GM12878 (cell line): ENCODE results near the gene POU2F1.
"Not testable (repeated sequence)": the region's sequence is repeated elsewhere in the genome, so short reads cannot be mapped to it uniquely, and the experiment has no call there.

Experiments used
- BRCA1 ChIP-seq: IDR thresholded peaks from 2 replicates; pipeline ENCODE4 v1.6.1; 2011; ENCODE audit warnings: low read depth, low read length, improper control_type of control experiment
- EZH2 ChIP-seq: IDR thresholded peaks from 2 replicates; pipeline ENCODE4 v1.6.1; 2012; ENCODE audit warnings: low read depth, mild to moderate bottlenecking, control low read depth, inconsistent platforms, low read length, borderline replicate concordance; ENCODE audit not compliant: control insufficient read depth
- NRF1 ChIP-seq: conservative IDR thresholded peaks from 2 replicates; pipeline ENCODE4 v1.6.1; 2011; ENCODE audit warnings: mild to moderate bottlenecking, low read depth, low read length, improper control_type of control experiment
- POLR2A ChIP-seq: IDR thresholded peaks from 2 replicates; pipeline ENCODE4 v1.6.1; 2011; ENCODE audit warnings: low read depth, mild to moderate bottlenecking, low read length
- SPI1 ChIP-seq: IDR thresholded peaks from 2 replicates; pipeline ENCODE4 v1.6.1; 2011; ENCODE audit warnings: low read depth, mild to moderate bottlenecking, low read length, moderate library complexity, borderline replicate concordance; ENCODE audit not compliant: insufficient read depth
- TAF1 ChIP-seq: IDR thresholded peaks from 2 replicates; pipeline ENCODE4 v1.6.1; 2011; ENCODE audit warnings: mild to moderate bottlenecking, low read depth, low read length, borderline replicate concordance
- YY1 ChIP-seq: IDR thresholded peaks from 2 replicates; pipeline ENCODE4 v1.6.1; 2011; ENCODE audit warnings: low read depth, mild to moderate bottlenecking, low read length
- ZBTB40 ChIP-seq: fragments of 450-650 bp; IDR thresholded peaks from 2 replicates; pipeline ENCODE4 v1.6.1; 2016; ENCODE audit warnings: mild to moderate bottlenecking, moderate library complexity, borderline replicate concordance
- ZZZ3 ChIP-seq: IDR thresholded peaks from 2 replicates; pipeline ENCODE4 v1.6.1; 2011; ENCODE audit warnings: low read depth; ENCODE audit not compliant: control insufficient read depth, insufficient read length
- TF ChIP-seq, protein P1 (sequence below), 3 experiments: IDR thresholded peaks in 2 of 3; conservative IDR thresholded peaks in 1 of 3; 2 replicates each; pipeline ENCODE4 v1.5.1; 2011; ENCODE audit warnings: low read depth in 3 of 3, low read length in 3 of 3, mild to moderate bottlenecking in 3 of 3, control low read depth in 2 of 3, moderate library complexity in 2 of 3, inconsistent platforms in 1 of 3, mixed read lengths in 1 of 3; ENCODE audit not compliant: control insufficient read depth in 2 of 3, insufficient read depth in 1 of 3; ENCODE audit errors: extremely low read depth in 1 of 3
- TF ChIP-seq, protein P2 (sequence below): IDR thresholded peaks from 2 replicates; pipeline ENCODE4 v1.6.1; 2012; ENCODE audit warnings: mild to moderate bottlenecking, low read depth, low read length

DNA sequence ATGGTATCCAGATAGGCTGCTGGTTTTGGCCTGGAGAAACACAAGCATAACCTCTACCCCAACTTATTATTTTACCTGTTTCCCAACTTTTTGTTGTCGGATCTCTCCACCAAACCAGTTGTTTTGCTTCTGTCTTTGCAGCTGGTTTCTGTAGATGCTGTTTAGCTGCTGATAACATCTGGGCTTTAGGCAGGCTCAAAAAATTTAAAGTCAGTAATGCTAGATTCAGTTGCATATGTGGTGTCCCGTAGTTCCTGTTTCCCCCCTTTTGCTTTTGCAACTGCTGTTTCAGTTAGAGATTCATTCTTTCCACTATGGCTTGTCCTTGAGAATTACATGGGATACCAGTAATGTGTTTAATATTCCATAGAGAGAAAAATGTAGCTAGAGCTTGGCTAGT, 98.5 kb downstream of the POU2F1 start:
- not testable (repeated sequence) for TF ChIP-seq SPI1, POLR2A, BRCA1, NRF1, EZH2, TAF1, ZZZ3, YY1, ZBTB40
- TF ChIP-seq, protein P1, sequence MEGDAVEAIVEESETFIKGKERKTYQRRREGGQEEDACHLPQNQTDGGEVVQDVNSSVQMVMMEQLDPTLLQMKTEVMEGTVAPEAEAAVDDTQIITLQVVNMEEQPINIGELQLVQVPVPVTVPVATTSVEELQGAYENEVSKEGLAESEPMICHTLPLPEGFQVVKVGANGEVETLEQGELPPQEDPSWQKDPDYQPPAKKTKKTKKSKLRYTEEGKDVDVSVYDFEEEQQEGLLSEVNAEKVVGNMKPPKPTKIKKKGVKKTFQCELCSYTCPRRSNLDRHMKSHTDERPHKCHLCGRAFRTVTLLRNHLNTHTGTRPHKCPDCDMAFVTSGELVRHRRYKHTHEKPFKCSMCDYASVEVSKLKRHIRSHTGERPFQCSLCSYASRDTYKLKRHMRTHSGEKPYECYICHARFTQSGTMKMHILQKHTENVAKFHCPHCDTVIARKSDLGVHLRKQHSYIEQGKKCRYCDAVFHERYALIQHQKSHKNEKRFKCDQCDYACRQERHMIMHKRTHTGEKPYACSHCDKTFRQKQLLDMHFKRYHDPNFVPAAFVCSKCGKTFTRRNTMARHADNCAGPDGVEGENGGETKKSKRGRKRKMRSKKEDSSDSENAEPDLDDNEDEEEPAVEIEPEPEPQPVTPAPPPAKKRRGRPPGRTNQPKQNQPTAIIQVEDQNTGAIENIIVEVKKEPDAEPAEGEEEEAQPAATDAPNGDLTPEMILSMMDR (IDR thresholded peaks at IDR 0.05 in 2 of 3, conservative IDR thresholded peaks at IDR 0.05 in 1 of 3; ENCODE audit: control insufficient read depth in 2 of 3, extremely low read depth in 1 of 3, insufficient read depth in 1 of 3, low read depth in 3 of 3, low read length in 3 of 3) = not testable (repeated sequence)
- TF ChIP-seq, protein P2, sequence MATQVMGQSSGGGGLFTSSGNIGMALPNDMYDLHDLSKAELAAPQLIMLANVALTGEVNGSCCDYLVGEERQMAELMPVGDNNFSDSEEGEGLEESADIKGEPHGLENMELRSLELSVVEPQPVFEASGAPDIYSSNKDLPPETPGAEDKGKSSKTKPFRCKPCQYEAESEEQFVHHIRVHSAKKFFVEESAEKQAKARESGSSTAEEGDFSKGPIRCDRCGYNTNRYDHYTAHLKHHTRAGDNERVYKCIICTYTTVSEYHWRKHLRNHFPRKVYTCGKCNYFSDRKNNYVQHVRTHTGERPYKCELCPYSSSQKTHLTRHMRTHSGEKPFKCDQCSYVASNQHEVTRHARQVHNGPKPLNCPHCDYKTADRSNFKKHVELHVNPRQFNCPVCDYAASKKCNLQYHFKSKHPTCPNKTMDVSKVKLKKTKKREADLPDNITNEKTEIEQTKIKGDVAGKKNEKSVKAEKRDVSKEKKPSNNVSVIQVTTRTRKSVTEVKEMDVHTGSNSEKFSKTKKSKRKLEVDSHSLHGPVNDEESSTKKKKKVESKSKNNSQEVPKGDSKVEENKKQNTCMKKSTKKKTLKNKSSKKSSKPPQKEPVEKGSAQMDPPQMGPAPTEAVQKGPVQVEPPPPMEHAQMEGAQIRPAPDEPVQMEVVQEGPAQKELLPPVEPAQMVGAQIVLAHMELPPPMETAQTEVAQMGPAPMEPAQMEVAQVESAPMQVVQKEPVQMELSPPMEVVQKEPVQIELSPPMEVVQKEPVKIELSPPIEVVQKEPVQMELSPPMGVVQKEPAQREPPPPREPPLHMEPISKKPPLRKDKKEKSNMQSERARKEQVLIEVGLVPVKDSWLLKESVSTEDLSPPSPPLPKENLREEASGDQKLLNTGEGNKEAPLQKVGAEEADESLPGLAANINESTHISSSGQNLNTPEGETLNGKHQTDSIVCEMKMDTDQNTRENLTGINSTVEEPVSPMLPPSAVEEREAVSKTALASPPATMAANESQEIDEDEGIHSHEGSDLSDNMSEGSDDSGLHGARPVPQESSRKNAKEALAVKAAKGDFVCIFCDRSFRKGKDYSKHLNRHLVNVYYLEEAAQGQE = not testable (repeated sequence)
